Uterus (tissue), 4 donors: ENCODE data around the gene FBXW7. TPM values are rescaled to one million over a fixed set of nuclear protein-coding genes. Genes with fewer than 3 reads are reported as not detected.

Experiments
- DNase-seq, 2 donors: peaks; one replicate each; pipeline ENCODE4 v3.0.0-alpha.2; 2019 to 2020
- H3K27ac ChIP-seq, 2 donors: fragments of 200-600 bp; sonication (generic); 1 replicate in 1 of 2; 2 replicates in 1 of 2; pipeline ENCODE4 v1.5.1; 2016 to 2018
- H3K27me3 ChIP-seq, 2 donors: fragments of 200-600 bp; sonication (generic); one replicate each; pipeline ENCODE4 v1.5.1; 2018 to 2019; ENCODE audit warnings: control low read depth in 1 of 2
- H3K36me3 ChIP-seq, 2 donors: fragments of 200-600 bp; sonication (generic); one replicate each; pipeline ENCODE4 v1.5.1; 2019; ENCODE audit warnings: control low read depth in 1 of 2
- H3K4me1 ChIP-seq, 2 donors: fragments of 200-600 bp; sonication (generic); one replicate each; pipeline ENCODE4 v1.5.1; 2018 to 2019; ENCODE audit warnings: control low read depth in 1 of 2
- H3K4me3 ChIP-seq, 2 donors: fragments of 200-600 bp; sonication (generic); 1 replicate in 1 of 2; 2 replicates in 1 of 2; pipeline ENCODE4 v1.5.1; 2018 to 2019; ENCODE audit warnings: mild to moderate bottlenecking in 1 of 2
- H3K9me3 ChIP-seq, 2 donors: fragments of 200-600 bp; sonication (generic); one replicate each; pipeline ENCODE4 v1.5.1; 2019; ENCODE audit warnings: control low read depth in 1 of 2
- CTCF ChIP-seq, 4 experiments: fragments of 200-600 bp in 2 of 4; fragments of 450-650 bp in 2 of 4; sonication (generic) in 2 of 4; IDR thresholded peaks; one replicate each; pipeline ENCODE4 v1.5.1; 2016 to 2019; ENCODE audit warnings: antibody characterized with exemption in 4 of 4, mild to moderate bottlenecking in 2 of 4, moderate library complexity in 1 of 4
- POLR2A ChIP-seq, 2 donors: fragments of 450-650 bp; IDR thresholded peaks; one replicate each; pipeline ENCODE4 v1.6.1; 2016; ENCODE audit warnings: antibody characterized with exemption in 2 of 2, mild to moderate bottlenecking in 1 of 2, moderate library complexity in 1 of 2
- intact Hi-C: fragments of 100-400 bp; cut with DNase I; formaldehyde crosslinking; loops from one replicate; pipeline ENCODE4 v1.15.1; 2023; ENCODE audit warnings: low total_unique reads
- total RNA-seq, 4 donors: library from RNA; depleted of rRNA in 3 of 4; stranded (reverse); fragments of >200 nt in 3 of 4; gene quantifications; one replicate each; pipeline versions ENCODE4 v1.1.0 to v1.2.4, GENCODE V29; 2014 to 2023
- donor health status: DM: yes; HTN: yes; CAD: no.

The FBXW7 gene
- total RNA-seq, 4 donors from 2014 or later, result 50.6 to 152 (median 90.8) TPM

- DNase-seq, result no peak
- intact Hi-C loops, result no loop called here
- H3K27me3 ChIP-seq, result no peaks in the 10 kb centered on the region
These were observed 236.3 kb downstream of the FBXW7 start for GRCh38 chr4:152299553-152299952.

DNA sequence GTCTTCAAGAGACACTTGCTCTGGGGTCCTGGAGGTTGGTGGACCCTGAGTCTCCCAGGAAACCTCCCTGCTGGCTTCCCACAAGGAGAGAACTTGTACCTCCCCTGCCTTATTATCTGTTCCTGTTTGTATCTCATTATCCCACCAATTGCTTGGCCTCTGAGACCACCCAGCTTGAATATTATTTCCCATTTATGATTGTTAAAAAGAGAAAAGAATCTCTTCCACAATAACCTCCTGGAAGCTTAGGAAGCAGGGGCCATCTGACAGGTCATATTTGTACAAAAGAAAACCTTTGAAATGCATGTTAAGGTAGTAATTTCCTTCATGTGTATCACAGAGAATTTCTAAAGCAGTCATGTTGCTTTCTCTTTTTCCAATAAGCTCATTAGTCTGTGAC, 239.5 kb downstream of the FBXW7 start:
- Histone ChIP-seq H3K36me3 (no peaks in the 10 kb centered on the region), H3K27me3 (no peaks in the 10 kb centered on the region), H3K9me3 (no peaks in the 10 kb centered on the region), H3K27ac (no peak overlapping the region), H3K4me1 (no peaks in the 10 kb centered on the region), H3K4me3 (no peak overlapping the region)
- no peak for DNase-seq
- TF ChIP-seq CTCF (IDR thresholded peaks at IDR 0.05) (no peak), POLR2A (IDR thresholded peaks at IDR 0.05) (no peak)
- intact Hi-C loops, result no loop called here

More at GRCh38 chr4:152299553-152299952, 236.3 kb downstream of the FBXW7 start:
- no peak overlapping the region for H3K27ac ChIP-seq
- no peaks in the 10 kb centered on the region for H3K9me3 ChIP-seq
- H3K4me1 ChIP-seq, result no peaks in the 10 kb centered on the region
- TF ChIP-seq POLR2A (IDR thresholded peaks at IDR 0.05) (no peak), CTCF (IDR thresholded peaks at IDR 0.05) (no peak)
- no peaks in the 10 kb centered on the region for H3K36me3 ChIP-seq
- H3K4me3 ChIP-seq, result no peak overlapping the region

DNA sequence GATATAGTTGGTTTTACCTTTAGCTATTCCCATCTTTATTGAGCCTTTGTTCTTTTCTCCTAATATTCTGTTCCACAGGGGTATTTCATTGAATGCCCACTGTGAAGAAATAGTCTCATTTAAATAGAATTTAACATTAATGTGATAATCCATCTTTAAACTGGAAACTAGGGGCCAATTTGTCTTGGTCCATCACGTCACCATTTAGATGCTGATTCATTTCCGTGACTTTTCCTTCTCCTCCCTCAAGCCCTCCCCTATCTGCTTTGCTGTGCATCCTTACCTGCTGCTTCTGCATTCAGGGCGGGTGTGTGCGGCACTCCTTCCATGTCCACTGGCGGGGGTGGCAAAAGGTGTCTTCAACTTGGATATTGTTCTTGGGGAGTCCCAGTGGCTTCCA, 241.1 kb downstream of the FBXW7 start:
- DNase-seq, result no peak
- H3K27me3 ChIP-seq, result no peaks in the 10 kb centered on the region
- intact Hi-C loops, result no loop called here
- H3K4me3 ChIP-seq, result no peak overlapping the region
- no peaks in the 10 kb centered on the region for H3K4me1 ChIP-seq
- H3K27ac ChIP-seq, result no peak overlapping the region
- no peaks in the 10 kb centered on the region for H3K36me3 ChIP-seq
- no peaks in the 10 kb centered on the region for H3K9me3 ChIP-seq
- TF ChIP-seq POLR2A (IDR thresholded peaks at IDR 0.05) (no peak), CTCF (IDR thresholded peaks at IDR 0.05) (no peak)

DNA sequence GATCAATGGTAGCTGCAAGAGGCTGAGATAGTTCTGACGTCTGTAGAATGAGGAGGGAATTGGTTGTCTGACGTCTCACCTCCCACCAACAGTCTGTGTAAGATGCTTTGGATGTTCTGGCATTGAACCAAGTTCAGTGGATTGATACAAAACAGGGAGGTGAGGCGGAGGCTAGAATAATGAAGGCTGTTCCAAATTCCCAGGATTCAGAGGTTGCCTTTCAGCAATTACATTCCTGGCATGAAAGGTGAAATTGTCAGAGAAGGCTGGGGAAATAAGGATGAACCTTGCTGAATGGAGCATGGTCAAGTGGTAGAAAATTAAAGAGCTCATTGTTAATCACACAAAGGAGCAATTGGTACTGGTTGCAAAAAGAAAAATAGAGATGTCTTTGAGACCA, 241.6 kb downstream of the FBXW7 start:
- Histone ChIP-seq H3K4me1 (no peaks in the 10 kb centered on the region), H3K27me3 (no peaks in the 10 kb centered on the region), H3K27ac (no peak overlapping the region), H3K4me3 (no peak overlapping the region), H3K36me3 (no peaks in the 10 kb centered on the region), H3K9me3 (no peaks in the 10 kb centered on the region)
- no peak for TF ChIP-seq POLR2A (IDR thresholded peaks at IDR 0.05)
- intact Hi-C loops, result no loop called here
- no peak for DNase-seq

DNA sequence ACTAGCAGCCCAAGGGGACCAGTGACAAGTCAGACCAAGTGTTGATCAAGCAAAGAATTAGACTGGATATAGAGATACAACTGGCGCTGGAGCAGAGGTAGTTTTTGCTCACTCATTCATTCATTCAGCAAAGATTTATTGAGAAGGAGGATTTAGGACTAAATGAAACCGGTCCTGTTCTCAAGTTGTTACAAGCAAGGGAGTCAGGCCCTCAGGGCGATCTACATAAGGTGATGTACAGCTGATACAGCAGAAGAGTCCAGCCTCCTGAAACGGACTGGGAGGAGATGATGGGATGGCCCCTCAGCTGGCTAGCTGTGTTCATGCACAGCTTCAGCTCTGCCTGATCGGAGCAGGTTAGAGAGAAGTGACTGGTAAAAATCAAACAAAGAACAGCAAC, 242.4 kb downstream of the FBXW7 start:
- H3K36me3 ChIP-seq, result no peaks in the 10 kb centered on the region
- H3K27me3 ChIP-seq, result no peaks in the 10 kb centered on the region
- no peak for TF ChIP-seq POLR2A (IDR thresholded peaks at IDR 0.05)
- no peak for DNase-seq
- intact Hi-C loops, result no loop called here
- no peak overlapping the region for H3K27ac ChIP-seq
- H3K9me3 ChIP-seq, result no peaks in the 10 kb centered on the region
- no peaks in the 10 kb centered on the region for H3K4me1 ChIP-seq
- no peak overlapping the region for H3K4me3 ChIP-seq

DNA sequence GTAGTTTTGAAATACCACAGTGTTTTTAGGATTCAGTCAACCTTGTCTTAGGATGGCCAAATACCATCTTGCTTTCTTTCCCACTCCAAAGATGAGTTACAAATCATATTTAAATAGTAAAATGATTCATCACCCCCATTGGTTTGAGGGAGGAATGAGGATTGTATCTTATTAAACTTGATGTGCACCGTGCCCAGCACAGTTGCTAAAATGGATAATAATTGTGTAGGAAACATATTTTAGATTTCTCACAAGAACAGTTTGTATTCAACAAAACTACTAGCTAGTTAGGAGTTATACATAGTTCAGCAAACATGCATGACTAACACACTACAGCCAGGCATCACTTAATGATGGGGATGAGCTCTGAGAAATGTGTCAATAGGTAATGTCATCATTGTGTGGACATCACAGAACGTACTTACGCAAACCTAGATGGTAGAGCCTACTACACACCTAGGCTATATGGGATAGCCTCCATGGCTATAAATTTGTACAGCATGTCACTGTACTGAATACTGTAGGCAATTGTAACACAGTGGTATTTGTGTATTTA, 245.4 kb downstream of the FBXW7 start:
- no peak for TF ChIP-seq CTCF (IDR thresholded peaks at IDR 0.05)
- TF ChIP-seq POLR2A (IDR thresholded peaks at IDR 0.05), result no peak
- Histone ChIP-seq H3K36me3 (no peaks in the 10 kb centered on the region), H3K27me3 (no peaks in the 10 kb centered on the region), H3K4me1 (no peaks in the 10 kb centered on the region), H3K9me3 (no peaks in the 10 kb centered on the region), H3K27ac (no peak overlapping the region), H3K4me3 (no peak overlapping the region)
- intact Hi-C loops, result no loop called here
- DNase-seq, result no peak
